ENCODE results near the gene NCF4. TPM values are rescaled to one million over a fixed set of nuclear protein-coding genes. Genes with fewer than 3 reads are reported as not detected.
A peak's percentile ranks its signal among the peaks of the same experiment; 100 is the strongest.

NCF4 gene
- total and polyA plus RNA-seq, 9 of the 15 experiments (the other 6 are each of a cell fraction or from before 2014, with no cell fraction given) = 0.04 to 0.95 (median 0.33) TPM

DNA sequence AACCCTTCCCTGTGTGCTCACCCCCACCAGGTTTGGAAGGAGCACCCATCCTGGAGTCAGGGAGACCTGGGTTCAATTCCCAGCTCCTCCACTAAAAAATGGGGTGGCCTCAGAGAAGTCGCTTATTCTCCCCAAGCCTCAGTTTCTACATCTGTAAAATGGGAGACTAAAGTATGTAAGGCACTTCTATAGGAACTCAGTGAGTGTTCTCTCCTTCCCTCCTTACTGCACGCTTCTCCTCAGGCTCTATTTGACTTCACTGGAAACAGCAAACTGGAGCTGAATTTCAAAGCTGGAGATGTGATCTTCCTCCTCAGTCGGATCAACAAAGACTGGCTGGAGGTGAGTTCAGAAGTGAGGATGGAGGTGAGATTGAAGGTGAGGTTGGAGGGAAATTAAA, 11.3 kb downstream of the NCF4 start:
- 0 out of 5 replicates have a peak, but pooled peaks cover 0 to 2% of the 10 kb centered on the region in 2 experiments for H3K4me1 ChIP-seq (replicated peaks in 1 of 2; ENCODE audit: control insufficient read depth in 2 of 2, insufficient read depth in 2 of 2, low read length in 2 of 2)
- H4K20me1 ChIP-seq (replicated peaks; ENCODE audit: control insufficient read depth, insufficient read depth, low read length) = no peaks in the 10 kb centered on the region
- no peak for DNase-seq (ENCODE audit: extremely low read depth in 1 of 4, low spot score in 3 of 4)
- no TSS peak for BruUV-seq (replicated peaks)
- no peaks in the 10 kb centered on the region for H3K9me1 ChIP-seq (ENCODE audit: control insufficient read depth, insufficient read depth, low read length)
- no peak overlapping the region for H3K4me2 ChIP-seq (ENCODE audit: insufficient read depth, low read length)
- no peak for TF ChIP-seq SMARCE1 (IDR thresholded peaks at IDR 0.05)
- peak; percentile 59 for TF ChIP-seq RBM25 (IDR thresholded peaks at IDR 0.05; ENCODE audit: low read depth, low read length, severe bottlenecking)
- no peak for TF ChIP-seq NR3C1 (CRISPR knock-in tag; IDR thresholded peaks at IDR 0.05)
- POLR2A ChIA-PET = no interaction called here
- H3K4me3 ChIP-seq = no peak overlapping the region
- no peak for ATAC-seq
- intact Hi-C loops (cut with micrococcal nuclease) (loop anchor here (5.0 to 10.0 kb wide), 2 partner anchors 105 to 173 kb away; no protein-coding TSS in a partner anchor), in situ Hi-C loops (cut with MboI) (no loop called here)
- no peak for FAIRE-seq
- 0% methylated on average over 3 of the region's 3 CpGs for WGBS (ENCODE audit: insufficient coverage, low coverage, missing lambda C conversion rate)
- no peaks in the 10 kb centered on the region for H3K79me2 ChIP-seq (ENCODE audit: control insufficient read depth, insufficient read depth, low read length)
- H2AFZ ChIP-seq (ENCODE audit: low read depth, low read length) = no peak overlapping the region
- H3K27me3 ChIP-seq (ENCODE audit: control insufficient read depth in 2 of 2, insufficient read depth in 2 of 2, low read length in 2 of 2) = peaks cover 0 to 10% of the 10 kb centered on the region in 2 experiments; a peak in 3 of 5 replicates
- H3K36me3 ChIP-seq (ENCODE audit: control insufficient read depth, insufficient read depth, low read length) = no peaks in the 10 kb centered on the region
- no peak overlapping the region for H3K9ac ChIP-seq (ENCODE audit: insufficient read depth in 1 of 2, low read depth in 2 of 2, low read length in 2 of 2)
- no peaks in the 10 kb centered on the region for H3K9me3 ChIP-seq (replicated peaks; ENCODE audit: control insufficient read depth, insufficient read depth, low read depth, low read length)
- CTCF ChIA-PET (ENCODE audit: low intra/inter-chr PET ratio) = no interaction called here
- H3K27ac ChIP-seq (ENCODE audit: extremely low read depth, low read depth, low read length) = no peak overlapping the region

DNA sequence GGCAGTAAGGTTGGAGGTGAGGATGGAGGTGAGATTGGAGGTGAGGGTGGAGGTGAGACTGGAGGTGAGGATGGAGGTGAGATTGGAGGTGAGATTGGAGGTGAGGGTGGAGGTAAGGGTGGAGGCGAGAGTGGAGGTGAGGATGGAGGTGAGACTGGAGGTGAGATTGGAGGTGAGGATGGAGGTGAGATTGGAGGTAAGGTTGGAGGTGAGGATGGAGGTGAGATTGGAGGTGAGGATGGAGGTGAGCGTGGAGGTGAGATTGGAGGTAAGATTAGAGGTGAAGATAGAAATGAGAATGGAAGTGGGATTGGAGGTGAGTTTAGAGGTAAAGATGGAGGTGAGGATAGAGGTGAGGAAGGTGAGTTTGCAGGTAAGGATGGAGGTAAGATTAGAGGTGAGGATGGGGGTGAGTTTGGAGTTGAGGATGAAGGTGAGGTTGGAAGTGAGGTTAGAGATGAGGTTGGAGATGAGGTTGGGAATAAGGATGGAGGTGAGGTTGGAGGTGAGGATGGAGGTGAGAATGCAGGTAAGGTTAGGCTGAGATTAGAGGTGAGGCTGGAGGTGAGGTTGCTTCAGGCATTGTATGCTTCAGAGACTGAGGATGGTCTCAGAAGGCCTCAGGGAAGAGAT, 12.2 kb downstream of the NCF4 start:
- Histone ChIP-seq H3K9me3 (replicated peaks; ENCODE audit: control insufficient read depth, insufficient read depth, low read depth, low read length) (no peaks in the 10 kb centered on the region), H4K20me1 (replicated peaks; ENCODE audit: control insufficient read depth, insufficient read depth, low read length) (no peaks in the 10 kb centered on the region), H2AFZ (ENCODE audit: low read depth, low read length) (no peak overlapping the region), H3K27ac (ENCODE audit: extremely low read depth, low read depth, low read length) (no peak overlapping the region), H3K4me1 (replicated peaks in 1 of 2; ENCODE audit: control insufficient read depth in 2 of 2, insufficient read depth in 2 of 2, low read length in 2 of 2) (0 out of 5 replicates have a peak, but pooled peaks cover 0 to 2% of the 10 kb centered on the region in 2 experiments), H3K36me3 (ENCODE audit: control insufficient read depth, insufficient read depth, low read length) (no peaks in the 10 kb centered on the region), H3K4me3 (no peak overlapping the region), H3K27me3 (ENCODE audit: control insufficient read depth in 2 of 2, insufficient read depth in 2 of 2, low read length in 2 of 2) (peaks cover 2 to 19% of the 10 kb centered on the region in 2 experiments; a peak in 3 of 5 replicates), H3K79me2 (ENCODE audit: control insufficient read depth, insufficient read depth, low read length) (no peaks in the 10 kb centered on the region), H3K9me1 (ENCODE audit: control insufficient read depth, insufficient read depth, low read length) (no peaks in the 10 kb centered on the region), H3K9ac (ENCODE audit: insufficient read depth in 1 of 2, low read depth in 2 of 2, low read length in 2 of 2) (no peak overlapping the region), H3K4me2 (ENCODE audit: insufficient read depth, low read length) (no peak overlapping the region)
- FAIRE-seq (no peak), DNase-seq (ENCODE audit: extremely low read depth in 1 of 4, low spot score in 3 of 4) (no peak), ATAC-seq (no peak)
- intact Hi-C loops (cut with micrococcal nuclease) (loop anchor here (5.0 to 10.0 kb wide), 2 partner anchors 104 to 172 kb away; no protein-coding TSS in a partner anchor), in situ Hi-C loops (cut with MboI) (no loop called here)
- WGBS (ENCODE audit: insufficient coverage, low coverage, missing lambda C conversion rate) = 43% methylated on average over 1 of the region's 2 CpGs
- peak; percentile 55; the same call in 1 of the 2 replicates for TF ChIP-seq ZEB2 (IDR thresholded peaks at IDR 0.05)
- no peak for TF ChIP-seq RCOR1 (IDR thresholded peaks at IDR 0.05; ENCODE audit: borderline replicate concordance in 1 of 2, low read depth in 2 of 2, low read length in 2 of 2)
- no TSS peak for BruUV-seq (replicated peaks)
- CTCF ChIA-PET (ENCODE audit: low intra/inter-chr PET ratio) = no interaction called here
- POLR2A ChIA-PET = no interaction called here

Data from K562 (cell line).